ENCODE measurements around the gene DNPEP.

The DNPEP gene

GRCh38 chr2:219401606-219402005, 13.9 kb upstream of the DNPEP start:
- Histone ChIP-seq H3K36me3 (replicated peaks) (no peaks in the 10 kb centered on the region), H3K27ac (no peak overlapping the region), H3K4me3 (ENCODE audit: low read depth, low read length) (no peak overlapping the region), H3K27me3 (replicated peaks) (no peaks in the 10 kb centered on the region)
- TF ChIP-seq, protein P1, sequence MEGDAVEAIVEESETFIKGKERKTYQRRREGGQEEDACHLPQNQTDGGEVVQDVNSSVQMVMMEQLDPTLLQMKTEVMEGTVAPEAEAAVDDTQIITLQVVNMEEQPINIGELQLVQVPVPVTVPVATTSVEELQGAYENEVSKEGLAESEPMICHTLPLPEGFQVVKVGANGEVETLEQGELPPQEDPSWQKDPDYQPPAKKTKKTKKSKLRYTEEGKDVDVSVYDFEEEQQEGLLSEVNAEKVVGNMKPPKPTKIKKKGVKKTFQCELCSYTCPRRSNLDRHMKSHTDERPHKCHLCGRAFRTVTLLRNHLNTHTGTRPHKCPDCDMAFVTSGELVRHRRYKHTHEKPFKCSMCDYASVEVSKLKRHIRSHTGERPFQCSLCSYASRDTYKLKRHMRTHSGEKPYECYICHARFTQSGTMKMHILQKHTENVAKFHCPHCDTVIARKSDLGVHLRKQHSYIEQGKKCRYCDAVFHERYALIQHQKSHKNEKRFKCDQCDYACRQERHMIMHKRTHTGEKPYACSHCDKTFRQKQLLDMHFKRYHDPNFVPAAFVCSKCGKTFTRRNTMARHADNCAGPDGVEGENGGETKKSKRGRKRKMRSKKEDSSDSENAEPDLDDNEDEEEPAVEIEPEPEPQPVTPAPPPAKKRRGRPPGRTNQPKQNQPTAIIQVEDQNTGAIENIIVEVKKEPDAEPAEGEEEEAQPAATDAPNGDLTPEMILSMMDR (IDR thresholded peaks at IDR 0.05; ENCODE audit: low read depth, low read length, missing control alignments) = no peak
- in situ Hi-C loops (cut with HindIII; ENCODE audit: low pct_ligation_motif_present, low sequenced_read_pairs) = no loop called here
- DNase-seq = no peak

DNA sequence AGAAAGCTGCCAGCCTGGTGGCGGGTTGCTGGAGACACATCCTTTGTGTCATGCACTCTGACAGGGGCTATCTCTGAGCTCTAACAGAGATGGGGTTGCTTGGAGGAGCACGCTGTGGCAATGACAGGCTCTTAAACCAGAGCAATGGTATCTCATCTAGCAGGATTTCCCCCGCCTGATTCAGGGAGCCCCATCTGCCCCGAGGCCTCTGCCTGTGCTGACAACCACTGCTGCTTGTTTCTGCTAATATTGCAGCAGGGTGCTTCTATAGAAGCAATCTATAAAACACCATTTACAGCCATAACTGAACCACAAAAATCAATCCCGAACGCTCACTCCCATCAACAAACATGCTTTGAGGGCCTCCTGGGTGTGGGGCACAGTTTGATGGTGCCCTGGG, 12.8 kb upstream of the DNPEP start:
- Histone ChIP-seq H3K27ac (no peak overlapping the region), H3K36me3 (replicated peaks) (no peaks in the 10 kb centered on the region), H3K4me3 (ENCODE audit: low read depth, low read length) (no peak overlapping the region), H3K27me3 (replicated peaks) (no peaks in the 10 kb centered on the region)
- DNase-seq = no peak
- TF ChIP-seq, protein P1 (IDR thresholded peaks at IDR 0.05; ENCODE audit: low read depth, low read length, missing control alignments) = no peak
- in situ Hi-C loops (cut with HindIII; ENCODE audit: low pct_ligation_motif_present, low sequenced_read_pairs) = no loop called here

DNA sequence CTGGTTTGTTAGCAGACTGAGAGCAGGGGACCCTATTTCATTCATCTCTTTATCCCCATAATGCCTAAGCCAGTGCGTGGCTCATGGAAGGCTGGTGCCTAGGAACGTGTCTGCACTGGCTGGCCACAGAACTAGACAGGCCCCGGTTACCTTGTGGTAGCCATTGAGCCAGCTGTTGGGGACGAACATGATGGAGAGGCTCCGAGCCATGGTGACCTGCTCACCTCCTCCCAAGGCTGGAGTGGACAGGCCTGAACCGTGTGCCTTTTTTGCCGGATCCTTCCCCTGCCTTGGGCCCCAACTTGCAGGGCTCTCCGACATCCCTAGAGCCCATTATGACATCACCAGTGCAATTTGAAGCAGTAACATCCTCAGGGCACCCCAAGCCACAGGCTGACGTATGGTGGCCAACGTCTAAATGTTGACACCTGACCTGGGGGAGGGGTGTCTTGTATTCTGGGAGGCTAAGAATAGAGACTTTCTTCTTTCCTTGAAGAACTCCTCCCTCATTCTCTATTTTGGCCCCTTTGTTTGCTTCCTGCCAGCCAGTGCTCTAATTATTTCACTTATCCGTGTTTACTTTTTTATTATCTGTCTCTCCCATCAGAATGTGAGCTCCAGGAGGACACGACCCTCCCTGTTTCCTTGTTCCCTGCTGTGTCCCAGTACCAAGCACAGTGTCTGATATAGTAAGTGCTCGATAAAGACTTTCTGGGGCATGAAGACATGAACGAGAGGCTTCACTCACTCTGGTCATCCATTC, 12.2 kb upstream of the DNPEP start:
- no peaks in the 10 kb centered on the region for H3K36me3 ChIP-seq (replicated peaks)
- no peak overlapping the region for H3K27ac ChIP-seq
- in situ Hi-C loops (cut with HindIII; ENCODE audit: low pct_ligation_motif_present, low sequenced_read_pairs) = no loop called here
- no peak for DNase-seq
- H3K4me3 ChIP-seq (ENCODE audit: low read depth, low read length) = no peak overlapping the region
- TF ChIP-seq, protein P1 (IDR thresholded peaks at IDR 0.05; ENCODE audit: low read depth, low read length, missing control alignments) = no peak
- H3K27me3 ChIP-seq (replicated peaks) = no peaks in the 10 kb centered on the region

GRCh38 chr2:219398721-219399363, 11.1 kb upstream of the DNPEP start:
- no peaks in the 10 kb centered on the region for H3K36me3 ChIP-seq (replicated peaks)
- DNase-seq = no peak
- TF ChIP-seq, protein P1 (IDR thresholded peaks at IDR 0.05; ENCODE audit: low read depth, low read length, missing control alignments) = no peak
- H3K27ac ChIP-seq = no peak overlapping the region
- H3K27me3 ChIP-seq (replicated peaks) = no peaks in the 10 kb centered on the region
- in situ Hi-C loops (cut with HindIII; ENCODE audit: low pct_ligation_motif_present, low sequenced_read_pairs) = no loop called here
- H3K4me3 ChIP-seq (ENCODE audit: low read depth, low read length) = no peak overlapping the region

- TF ChIP-seq, protein P1 (IDR thresholded peaks at IDR 0.05; ENCODE audit: low read depth, low read length, missing control alignments) = no peak
- no peak for DNase-seq
- Histone ChIP-seq H3K4me3 (ENCODE audit: low read depth, low read length) (no peak overlapping the region), H3K27me3 (replicated peaks) (no peaks in the 10 kb centered on the region), H3K27ac (no peak overlapping the region), H3K36me3 (replicated peaks) (no peaks in the 10 kb centered on the region)
- in situ Hi-C loops (cut with HindIII; ENCODE audit: low pct_ligation_motif_present, low sequenced_read_pairs) = no loop called here
These were observed 9.2 kb upstream of the DNPEP start for GRCh38 chr2:219396863-219397457.
